ENCODE measurements around the gene FYB2. TPM values are rescaled to one million over a fixed set of nuclear protein-coding genes. Genes with fewer than 3 reads are reported as not detected.

Gene FYB2
- total RNA-seq, 1 experiment from 2014 or later: 0.47 TPM

DNA sequence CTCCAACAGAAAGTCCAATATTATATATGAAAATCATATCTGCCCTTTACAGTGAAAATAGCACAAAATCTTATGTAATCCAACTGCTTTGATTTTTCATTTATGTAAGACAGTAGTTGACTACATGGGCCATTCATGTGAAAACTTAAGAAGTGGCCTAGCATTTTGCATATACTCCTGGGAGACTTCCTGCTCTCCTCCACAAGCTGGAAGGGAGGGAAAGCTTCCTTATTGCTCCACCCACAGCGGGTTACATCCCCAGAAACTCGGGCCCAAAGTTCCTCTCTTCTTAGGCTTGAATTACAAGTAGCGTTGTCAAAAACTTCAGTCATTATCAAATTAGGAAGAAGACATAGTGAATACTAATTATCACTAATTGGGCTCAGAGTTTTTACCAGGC lies 29.2 kb downstream of the FYB2 start:
- H3K4me1 ChIP-seq (ENCODE audit: insufficient read depth, low read length, poor library complexity, severe bottlenecking): peaks cover 3% of the 10 kb centered on the region
- POLR2A ChIA-PET (ENCODE audit: low non-redundant PET): no interaction called here
- peaks cover 2% of the 10 kb centered on the region for H3K27me3 ChIP-seq (replicated peaks; ENCODE audit: insufficient read depth, low read depth, low read length, poor library complexity)
- H3K4me3 ChIP-seq (ENCODE audit: low read depth, low read length, poor library complexity, severe bottlenecking): no peak overlapping the region
- intact Hi-C loops (cut with micrococcal nuclease; ENCODE audit: unreplicated experiment): no loop called here
- H3K9me3 ChIP-seq (ENCODE audit: low read depth, low read length, poor library complexity, severe bottlenecking): no peaks in the 10 kb centered on the region
- CTCF ChIA-PET: interaction anchor here (0.9 kb wide), 1 partner anchor 13 kb away, joined by 3 read pairs; no protein-coding TSS in a partner anchor
- no peak overlapping the region for H3K27ac ChIP-seq (ENCODE audit: low read depth, low read length, poor library complexity, severe bottlenecking)
- TF ChIP-seq EZH2 (IDR thresholded peaks at IDR 0.05; ENCODE audit: borderline replicate concordance, low read depth, low read length, poor library complexity, severe bottlenecking): no peak
- TF ChIP-seq, protein P1, sequence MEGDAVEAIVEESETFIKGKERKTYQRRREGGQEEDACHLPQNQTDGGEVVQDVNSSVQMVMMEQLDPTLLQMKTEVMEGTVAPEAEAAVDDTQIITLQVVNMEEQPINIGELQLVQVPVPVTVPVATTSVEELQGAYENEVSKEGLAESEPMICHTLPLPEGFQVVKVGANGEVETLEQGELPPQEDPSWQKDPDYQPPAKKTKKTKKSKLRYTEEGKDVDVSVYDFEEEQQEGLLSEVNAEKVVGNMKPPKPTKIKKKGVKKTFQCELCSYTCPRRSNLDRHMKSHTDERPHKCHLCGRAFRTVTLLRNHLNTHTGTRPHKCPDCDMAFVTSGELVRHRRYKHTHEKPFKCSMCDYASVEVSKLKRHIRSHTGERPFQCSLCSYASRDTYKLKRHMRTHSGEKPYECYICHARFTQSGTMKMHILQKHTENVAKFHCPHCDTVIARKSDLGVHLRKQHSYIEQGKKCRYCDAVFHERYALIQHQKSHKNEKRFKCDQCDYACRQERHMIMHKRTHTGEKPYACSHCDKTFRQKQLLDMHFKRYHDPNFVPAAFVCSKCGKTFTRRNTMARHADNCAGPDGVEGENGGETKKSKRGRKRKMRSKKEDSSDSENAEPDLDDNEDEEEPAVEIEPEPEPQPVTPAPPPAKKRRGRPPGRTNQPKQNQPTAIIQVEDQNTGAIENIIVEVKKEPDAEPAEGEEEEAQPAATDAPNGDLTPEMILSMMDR (conservative IDR thresholded peaks at IDR 0.05; ENCODE audit: low read depth, low read length): no peak
- no TSS peak for BruUV-seq (replicated peaks)
- no peaks in the 10 kb centered on the region for H3K36me3 ChIP-seq (ENCODE audit: insufficient read depth, low read length, poor library complexity, severe bottlenecking)
- DNase-seq (ENCODE audit: low spot score): no peak

DNA sequence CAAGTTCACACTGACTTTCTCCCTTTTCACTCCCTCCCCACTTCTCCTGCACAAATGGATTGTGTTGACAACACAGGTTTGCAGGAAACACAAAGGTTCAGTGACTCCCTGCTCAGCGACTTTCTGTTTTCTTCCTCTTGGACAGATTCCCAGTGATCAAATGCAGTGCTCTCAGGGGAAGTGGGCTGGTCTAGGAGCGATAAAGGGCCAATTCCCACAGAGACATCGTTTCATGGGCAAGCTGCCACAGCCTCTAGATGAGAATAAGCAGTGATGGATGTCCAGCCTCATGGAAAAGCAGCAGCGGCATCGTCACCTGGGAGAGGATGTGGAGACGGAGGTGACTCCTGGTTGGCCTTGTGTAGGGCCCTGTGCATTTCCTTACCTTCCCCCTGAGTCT lies 30.6 kb downstream of the FYB2 start:
- peak; percentile 45 for DNase-seq (ENCODE audit: low spot score)
- no peak for TF ChIP-seq EZH2 (IDR thresholded peaks at IDR 0.05; ENCODE audit: borderline replicate concordance, low read depth, low read length, poor library complexity, severe bottlenecking)
- TF ChIP-seq, protein P1 (conservative IDR thresholded peaks at IDR 0.05; ENCODE audit: low read depth, low read length): no peak
- intact Hi-C loops (cut with micrococcal nuclease; ENCODE audit: unreplicated experiment): no loop called here
- no peaks in the 10 kb centered on the region for H3K36me3 ChIP-seq (ENCODE audit: insufficient read depth, low read length, poor library complexity, severe bottlenecking)
- no peaks in the 10 kb centered on the region for H3K27me3 ChIP-seq (replicated peaks; ENCODE audit: insufficient read depth, low read depth, low read length, poor library complexity)
- H3K4me1 ChIP-seq (ENCODE audit: insufficient read depth, low read length, poor library complexity, severe bottlenecking): peaks cover 3% of the 10 kb centered on the region
- H3K4me3 ChIP-seq (ENCODE audit: low read depth, low read length, poor library complexity, severe bottlenecking): no peak overlapping the region
- H3K9me3 ChIP-seq (ENCODE audit: low read depth, low read length, poor library complexity, severe bottlenecking): no peaks in the 10 kb centered on the region
- BruUV-seq (replicated peaks): no TSS peak
- no peak overlapping the region for H3K27ac ChIP-seq (ENCODE audit: low read depth, low read length, poor library complexity, severe bottlenecking)
- POLR2A ChIA-PET (ENCODE audit: low non-redundant PET): no interaction called here
- CTCF ChIA-PET: no interaction called here

DNA sequence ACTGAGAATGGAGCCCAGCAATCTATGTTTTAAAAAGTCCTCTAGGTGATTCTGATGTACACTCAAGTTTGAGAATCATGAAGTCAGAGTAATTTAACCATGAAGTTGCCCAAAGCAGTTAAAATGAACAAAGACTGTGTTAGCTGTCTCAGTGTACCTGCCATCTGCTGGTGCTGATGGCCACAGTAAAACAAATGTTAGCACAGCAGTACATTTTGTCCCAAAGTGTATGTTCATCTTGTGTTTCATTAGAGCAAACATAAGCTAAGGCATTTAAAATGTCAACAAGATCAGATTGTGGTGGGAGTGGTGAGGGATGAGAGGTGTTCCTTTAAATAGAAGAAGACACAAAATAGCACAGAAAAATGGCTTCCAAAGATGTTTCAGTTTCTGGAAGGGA lies 31.1 kb downstream of the FYB2 start:
- CTCF ChIA-PET: no interaction called here
- Histone ChIP-seq H3K4me3 (ENCODE audit: low read depth, low read length, poor library complexity, severe bottlenecking) (no peak overlapping the region), H3K27ac (ENCODE audit: low read depth, low read length, poor library complexity, severe bottlenecking) (no peak overlapping the region)

More for the DNA sequence above, 31.1 kb downstream of the FYB2 start:
- Histone ChIP-seq H3K4me1 (ENCODE audit: insufficient read depth, low read length, poor library complexity, severe bottlenecking) (peaks cover 3% of the 10 kb centered on the region), H3K27me3 (replicated peaks; ENCODE audit: insufficient read depth, low read depth, low read length, poor library complexity) (no peaks in the 10 kb centered on the region), H3K36me3 (ENCODE audit: insufficient read depth, low read length, poor library complexity, severe bottlenecking) (no peaks in the 10 kb centered on the region), H3K9me3 (ENCODE audit: low read depth, low read length, poor library complexity, severe bottlenecking) (no peaks in the 10 kb centered on the region)
- no TSS peak for BruUV-seq (replicated peaks)
- POLR2A ChIA-PET (ENCODE audit: low non-redundant PET): no interaction called here
- intact Hi-C loops (cut with micrococcal nuclease; ENCODE audit: unreplicated experiment): no loop called here
- TF ChIP-seq, protein P1 (conservative IDR thresholded peaks at IDR 0.05; ENCODE audit: low read depth, low read length): no peak
- TF ChIP-seq EZH2 (IDR thresholded peaks at IDR 0.05; ENCODE audit: borderline replicate concordance, low read depth, low read length, poor library complexity, severe bottlenecking): no peak
- no peak for DNase-seq (ENCODE audit: low spot score)
